ENCODE data around the gene MYO5A.
"Not testable (repeated sequence)": the region's sequence is repeated elsewhere in the genome, so short reads cannot be mapped to it uniquely, and the experiment has no call there.

MYO5A gene

GRCh38 chr15:52463638-52464037 is 65.0 kb downstream of the MYO5A start:
- no peak for DNase-seq (ENCODE audit: low spot score)

DNA sequence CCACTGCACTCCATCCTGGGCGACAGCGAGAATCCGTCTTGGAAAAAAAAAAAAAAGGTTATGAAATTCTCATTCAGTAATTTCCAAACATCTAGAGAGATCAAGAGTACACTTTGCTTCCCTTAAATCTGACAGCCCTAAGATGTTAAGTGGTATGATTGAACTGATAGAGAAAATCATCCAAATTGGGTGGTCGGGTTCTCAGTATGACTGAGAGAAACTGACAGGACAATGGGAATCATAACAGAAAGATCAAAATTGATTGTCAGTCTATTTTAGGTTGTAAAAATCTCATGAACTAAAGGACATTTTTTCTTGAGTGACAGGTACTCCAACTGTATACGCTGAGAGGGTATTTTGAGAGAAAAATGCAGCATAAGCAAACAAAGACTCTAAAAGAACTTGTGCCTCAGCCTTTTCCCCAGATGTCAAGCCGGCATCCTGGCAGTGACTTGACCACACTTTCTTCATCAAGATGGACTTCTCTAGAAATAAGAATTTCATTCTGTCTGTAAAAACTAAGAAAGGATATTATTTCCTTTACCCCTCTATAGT is 65.8 kb downstream of the MYO5A start:
- DNase-seq (ENCODE audit: low spot score), result no peak

DNA sequence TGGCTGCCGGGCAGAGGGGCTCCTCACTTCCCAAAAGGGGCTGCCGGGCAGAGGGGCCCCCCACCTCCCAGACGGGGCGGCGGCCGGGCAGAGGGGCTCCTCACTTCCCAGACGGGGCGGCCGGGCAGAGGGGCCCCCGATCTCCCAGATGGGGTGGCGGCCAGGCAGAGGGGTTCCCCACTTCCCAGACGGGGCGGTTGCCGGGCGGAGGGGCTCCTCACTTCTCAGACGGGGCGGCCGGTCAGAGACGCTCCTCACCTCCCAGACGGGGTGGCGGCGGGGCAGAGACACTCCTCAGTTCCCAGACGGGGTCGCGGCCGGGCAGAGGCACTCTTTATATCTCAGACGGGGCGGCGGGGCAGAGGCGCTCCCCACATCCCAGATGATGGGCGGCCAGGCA is 69.0 kb downstream of the MYO5A start:
- not testable (repeated sequence) for DNase-seq (ENCODE audit: low spot score)

GRCh38 chr15:52459265-52459664 is 69.4 kb downstream of the MYO5A start:
- not testable (repeated sequence) for DNase-seq (ENCODE audit: low spot score)

GRCh38 chr15:52448011-52448890 is 80.4 kb downstream of the MYO5A start:
- no peak for DNase-seq (ENCODE audit: low spot score)

- DNase-seq (ENCODE audit: low spot score), result no peak
Observed at GRCh38 chr15:52445954-52446353, 82.7 kb downstream of the MYO5A start.

DNA sequence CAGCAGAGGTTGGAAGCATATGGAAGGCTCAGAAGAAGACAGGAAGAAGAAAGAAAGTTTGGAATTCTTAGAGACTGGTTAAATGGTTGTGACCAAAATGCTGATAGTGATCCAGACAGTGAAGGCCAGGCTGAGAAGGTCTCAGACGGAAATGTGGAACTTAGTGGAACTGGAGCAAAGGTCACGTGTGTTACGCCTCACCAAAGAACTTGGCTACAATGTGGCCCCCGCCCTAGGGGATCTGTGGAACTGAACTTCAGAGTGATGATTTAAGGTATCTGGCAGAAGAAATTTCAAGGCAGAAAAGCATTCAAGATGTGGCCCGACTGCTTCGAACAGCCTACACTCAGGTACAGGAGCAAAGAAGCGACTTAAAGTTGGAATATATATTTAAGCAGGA is 83.1 kb downstream of the MYO5A start:
- DNase-seq (ENCODE audit: low spot score), result no peak

DNA sequence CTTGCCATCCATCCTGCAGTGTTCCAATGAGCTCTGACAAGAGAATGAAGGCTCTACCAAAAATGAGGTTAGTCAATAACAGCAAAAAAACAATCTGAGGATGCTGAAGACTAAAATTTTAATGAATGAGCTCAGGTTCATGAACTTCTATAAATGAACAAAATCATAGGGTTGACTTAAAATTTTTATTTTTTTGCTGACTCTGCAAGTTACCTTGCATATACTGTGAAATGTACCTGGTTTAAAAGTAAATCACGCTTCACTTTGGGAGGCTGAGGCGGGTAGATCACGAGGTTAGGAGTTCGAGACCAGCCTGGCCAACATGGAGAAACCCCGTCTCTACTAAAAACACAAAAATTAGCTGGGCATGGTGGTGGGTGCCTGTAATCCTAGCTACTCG is 85.5 kb downstream of the MYO5A start:
- not testable (repeated sequence) for DNase-seq (ENCODE audit: low spot score)

DNA sequence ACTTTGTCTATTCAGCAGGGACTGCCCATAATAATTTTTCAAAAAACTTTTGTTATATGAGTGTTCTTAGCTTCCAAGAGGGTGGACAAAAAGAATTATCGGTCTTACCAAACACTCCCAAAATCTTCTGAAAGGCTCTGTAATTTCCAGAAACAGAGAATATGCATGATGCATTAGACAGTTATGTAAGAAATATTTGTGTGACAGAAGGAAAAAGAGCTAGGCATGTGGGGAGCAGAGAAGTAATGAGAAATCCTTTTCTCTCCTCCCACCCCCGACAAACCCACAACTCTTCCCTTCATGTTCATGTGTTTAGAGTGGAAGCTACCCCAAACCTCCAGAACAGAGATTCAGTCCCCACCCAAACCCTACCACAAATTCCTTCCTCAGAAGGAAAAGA is 86.8 kb downstream of the MYO5A start:
- no peak for DNase-seq (ENCODE audit: low spot score)

- DNase-seq (ENCODE audit: low spot score), result no peak
Observed at GRCh38 chr15:52440946-52441345, 87.7 kb downstream of the MYO5A start.

- DNase-seq (ENCODE audit: low spot score), result no peak
Observed at GRCh38 chr15:52440414-52440813, 88.3 kb downstream of the MYO5A start.

GRCh38 chr15:52439470-52439869 is 89.2 kb downstream of the MYO5A start:
- no peak for DNase-seq (ENCODE audit: low spot score)

DNA sequence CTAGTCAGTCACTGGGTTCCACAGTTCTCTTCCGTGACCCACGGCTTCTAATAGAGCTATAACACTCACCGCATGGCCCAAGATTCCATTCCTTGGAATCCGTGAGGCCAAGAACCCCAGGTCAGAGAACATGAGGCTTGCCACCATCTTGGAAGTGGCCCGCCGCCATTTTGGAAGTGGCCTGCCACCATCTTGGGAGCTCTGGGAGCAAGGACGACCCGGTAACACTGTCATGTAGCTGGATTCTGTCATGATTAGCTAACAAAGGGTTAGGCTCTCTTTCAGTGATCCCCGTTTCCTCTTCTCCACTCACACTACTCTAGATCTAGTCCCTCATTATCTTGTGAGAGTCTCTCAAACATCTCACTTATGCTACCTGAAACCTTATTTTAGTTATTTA is 89.6 kb downstream of the MYO5A start:
- DNase-seq (ENCODE audit: low spot score), result not testable (repeated sequence)

GRCh38 chr15:52438047-52438446 is 90.6 kb downstream of the MYO5A start:
- DNase-seq (ENCODE audit: low spot score), result no peak

DNA sequence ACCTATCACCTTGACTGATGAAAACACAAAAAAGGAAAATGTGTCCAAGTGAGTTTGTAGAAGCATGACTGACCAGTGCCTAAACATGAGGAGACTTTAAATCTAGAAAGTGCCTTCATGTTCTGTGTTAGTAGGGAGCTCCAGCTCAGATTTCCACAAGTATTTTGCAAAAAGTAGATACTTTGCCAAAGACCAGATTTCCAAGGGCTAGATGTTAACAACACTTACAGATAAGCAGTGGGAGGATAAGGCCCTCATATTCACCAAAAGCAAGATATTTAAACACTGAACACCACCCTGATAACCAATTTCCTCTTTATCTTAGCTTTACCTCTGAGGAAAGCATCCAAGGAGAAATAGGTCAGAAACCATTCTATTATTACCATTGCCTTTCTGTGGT is 91.0 kb downstream of the MYO5A start:
- DNase-seq (ENCODE audit: low spot score), result no peak

GRCh38 chr15:52436981-52437380 is 91.7 kb downstream of the MYO5A start:
- no peak for DNase-seq (ENCODE audit: low spot score)

- no peak for DNase-seq (ENCODE audit: low spot score)
Observed at GRCh38 chr15:52434885-52435284, 93.8 kb downstream of the MYO5A start.

GRCh38 chr15:52428297-52428696 is 100.4 kb downstream of the MYO5A start:
- DNase-seq (ENCODE audit: low spot score), result no peak

DNA sequence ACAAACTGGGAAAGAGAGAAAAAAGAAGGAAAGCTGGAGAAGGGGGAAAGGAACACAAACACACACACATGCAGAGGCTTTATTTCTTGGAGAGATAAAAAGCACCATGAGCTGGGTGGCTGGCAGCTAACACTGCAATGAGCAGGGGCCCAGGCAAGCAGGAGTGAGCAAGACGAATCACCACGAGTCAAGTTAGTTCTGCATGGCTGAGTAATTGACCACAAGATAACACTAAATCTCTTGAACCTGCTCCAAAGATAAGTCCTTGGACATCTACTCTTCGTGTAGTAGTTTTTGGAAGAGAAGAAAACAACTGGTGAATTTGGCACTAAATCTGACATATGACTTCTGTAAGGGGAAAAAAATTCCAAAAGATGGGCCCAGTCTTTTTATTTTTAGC is 100.9 kb downstream of the MYO5A start:
- no peak for DNase-seq (ENCODE audit: low spot score)

DNA sequence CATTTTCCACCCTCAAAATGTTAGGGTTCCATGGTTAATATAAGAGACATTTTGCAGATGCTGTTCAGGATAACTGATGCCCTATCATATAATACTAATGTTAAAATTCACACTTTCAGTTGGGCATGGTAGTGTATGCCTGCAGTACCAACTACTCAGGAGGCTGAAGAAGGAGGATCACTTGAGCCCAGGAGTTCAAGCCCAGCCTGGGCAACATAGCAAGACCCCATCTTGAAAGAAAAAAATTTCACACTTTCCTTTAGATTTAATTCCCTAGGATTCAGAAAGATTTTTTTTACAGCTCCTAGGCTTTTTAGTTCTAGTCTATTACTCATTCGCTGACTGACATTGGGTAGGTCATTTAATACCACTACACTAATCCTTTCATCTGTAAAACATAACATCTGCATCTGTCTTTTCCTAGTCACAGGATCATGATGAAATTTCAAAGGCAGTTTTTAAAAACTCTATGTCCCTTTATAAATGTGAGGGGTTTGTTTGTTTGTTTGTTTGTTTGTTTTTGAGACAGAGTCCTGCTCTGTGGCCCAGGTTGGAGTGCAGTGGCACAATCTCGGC is 103.7 kb downstream of the MYO5A start:
- no peak for DNase-seq (ENCODE audit: low spot score)

GRCh38 chr15:52423852-52424251 is 104.8 kb downstream of the MYO5A start:
- DNase-seq (ENCODE audit: low spot score), result no peak

DNA sequence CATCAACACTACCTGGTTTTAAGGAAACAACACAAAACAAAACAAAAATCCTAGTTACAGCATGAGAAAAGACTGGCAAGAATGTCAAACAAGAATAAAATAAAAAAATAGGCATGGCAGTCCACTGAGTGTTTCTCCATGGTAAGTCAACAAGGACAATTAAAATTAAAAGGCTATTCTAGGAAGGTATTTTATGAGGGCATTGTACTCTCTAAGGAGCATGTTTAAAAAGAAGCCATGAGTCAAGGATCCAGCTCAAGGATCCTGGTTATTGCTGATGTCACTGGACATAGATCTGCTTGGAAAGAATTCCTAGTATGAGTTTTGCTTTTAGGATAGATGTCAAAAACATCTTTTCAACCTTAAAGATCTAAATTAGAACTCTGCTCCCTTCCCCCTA is 106.7 kb downstream of the MYO5A start:
- DNase-seq (ENCODE audit: low spot score), result no peak

- no peak for DNase-seq (ENCODE audit: low spot score)
Observed at GRCh38 chr15:52421029-52421428, 107.7 kb downstream of the MYO5A start.

Data from hematopoietic multipotent progenitor cell treated with erythropoietin and hydrocortisone succinate and interleukin-3 and kit ligand, for 15 days (in vitro differentiated cells).